GM10248 (cell line): ENCODE results near the gene RRP1B.
A peak's percentile ranks its signal among the peaks of the same experiment; 100 is the strongest.
"Not testable (repeated sequence)": the region's sequence is repeated elsewhere in the genome, so short reads cannot be mapped to it uniquely, and the experiment has no call there.

Experiments used
- CTCF ChIA-PET: fragments of 300-600 bp; sonication (Branson Sonifier 250); formaldehyde crosslinking; extraction: SDS; loops from one replicate; lab custom pipeline; 2021; ENCODE audit warnings: antibody characterized with exemption; lab: Yijun Ruan, JAX
- POLR2A ChIA-PET: fragments of 350-650 bp; sonication (Branson Sonifier 250); formaldehyde crosslinking; extraction: SDS; loops from one replicate; lab custom pipeline; 2020; ENCODE audit warnings: antibody characterized with exemption; lab: Yijun Ruan, JAX
- DNase-seq: peaks from one replicate; pipeline ENCODE4 v3.0.0; 2012; ENCODE audit errors: extremely low spot score
- TF ChIP-seq, protein P1 (sequence below): IDR thresholded peaks from 2 replicates; pipeline ENCODE4 v1.5.1; 2012; ENCODE audit warnings: mild to moderate bottlenecking, low read depth; ENCODE audit errors: extremely low read depth, missing control alignments, control extremely low read depth

Gene RRP1B, protein sequence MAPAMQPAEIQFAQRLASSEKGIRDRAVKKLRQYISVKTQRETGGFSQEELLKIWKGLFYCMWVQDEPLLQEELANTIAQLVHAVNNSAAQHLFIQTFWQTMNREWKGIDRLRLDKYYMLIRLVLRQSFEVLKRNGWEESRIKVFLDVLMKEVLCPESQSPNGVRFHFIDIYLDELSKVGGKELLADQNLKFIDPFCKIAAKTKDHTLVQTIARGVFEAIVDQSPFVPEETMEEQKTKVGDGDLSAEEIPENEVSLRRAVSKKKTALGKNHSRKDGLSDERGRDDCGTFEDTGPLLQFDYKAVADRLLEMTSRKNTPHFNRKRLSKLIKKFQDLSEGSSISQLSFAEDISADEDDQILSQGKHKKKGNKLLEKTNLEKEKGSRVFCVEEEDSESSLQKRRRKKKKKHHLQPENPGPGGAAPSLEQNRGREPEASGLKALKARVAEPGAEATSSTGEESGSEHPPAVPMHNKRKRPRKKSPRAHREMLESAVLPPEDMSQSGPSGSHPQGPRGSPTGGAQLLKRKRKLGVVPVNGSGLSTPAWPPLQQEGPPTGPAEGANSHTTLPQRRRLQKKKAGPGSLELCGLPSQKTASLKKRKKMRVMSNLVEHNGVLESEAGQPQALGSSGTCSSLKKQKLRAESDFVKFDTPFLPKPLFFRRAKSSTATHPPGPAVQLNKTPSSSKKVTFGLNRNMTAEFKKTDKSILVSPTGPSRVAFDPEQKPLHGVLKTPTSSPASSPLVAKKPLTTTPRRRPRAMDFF

DNA sequence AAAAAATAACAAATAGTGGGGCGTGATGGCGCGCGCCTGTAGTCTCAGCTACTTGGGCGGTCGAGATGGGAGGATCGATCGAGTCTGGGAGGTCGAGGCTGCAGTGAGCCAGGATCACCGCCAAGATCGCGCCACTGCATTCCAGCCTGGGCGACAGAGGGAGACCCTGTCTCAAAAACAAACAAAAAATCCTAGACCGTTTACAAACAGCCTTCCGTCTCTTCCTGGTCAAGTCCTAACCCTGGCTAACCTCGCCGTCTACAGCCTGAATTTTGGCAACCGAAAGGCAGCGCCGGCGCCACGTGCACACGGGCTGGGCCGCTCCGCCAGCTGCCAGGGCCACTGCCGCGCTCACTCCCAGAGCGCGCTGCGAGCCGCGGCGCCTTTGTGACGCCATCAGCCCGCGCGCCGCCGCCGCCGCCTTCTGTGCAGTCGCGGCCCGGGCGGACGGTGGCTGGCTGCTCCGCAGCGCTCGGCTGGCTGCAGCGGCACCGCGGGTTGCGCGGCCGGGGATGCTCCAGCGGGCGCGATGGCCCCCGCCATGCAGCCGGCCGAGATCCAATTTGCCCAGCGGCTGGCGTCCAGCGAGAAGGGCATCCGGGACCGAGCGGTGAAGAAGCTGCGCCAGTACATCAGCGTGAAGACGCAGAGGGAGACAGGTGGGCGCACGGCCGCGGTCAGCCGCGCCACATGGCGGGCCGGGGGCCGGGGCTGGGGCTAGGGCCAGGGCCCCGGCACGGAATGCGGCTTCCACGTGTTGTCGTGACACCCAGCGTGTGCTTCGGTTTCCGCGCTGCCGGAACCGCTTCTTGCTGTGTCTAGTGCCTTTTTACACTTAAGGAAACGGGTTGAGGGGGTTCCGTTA, at the start of gene RRP1B, which contains the start of gene HSF2BP:
Gene RRP1B (plus strand): TSS at position 425 of the 865 bp plus-strand sequence. CDS start 105 bp downstream, at position 530.
Gene HSF2BP (minus strand): TSS at position 353 of the 865 bp plus-strand sequence. CDS start 1,392 bp downstream, outside the sequence.
- POLR2A ChIA-PET = interaction anchor here (1.6 kb wide), 1 partner anchor 69 kb away, joined by 3 read pairs; no protein-coding TSS in a partner anchor
- CTCF ChIA-PET = interaction anchor here (1.3 to 4.4 kb wide), 2 partner anchors 13 to 130 kb away, joined by 4 to 18 read pairs; no protein-coding TSS in a partner anchor
- peak; percentile 95 for DNase-seq
- TF ChIP-seq, protein P1, sequence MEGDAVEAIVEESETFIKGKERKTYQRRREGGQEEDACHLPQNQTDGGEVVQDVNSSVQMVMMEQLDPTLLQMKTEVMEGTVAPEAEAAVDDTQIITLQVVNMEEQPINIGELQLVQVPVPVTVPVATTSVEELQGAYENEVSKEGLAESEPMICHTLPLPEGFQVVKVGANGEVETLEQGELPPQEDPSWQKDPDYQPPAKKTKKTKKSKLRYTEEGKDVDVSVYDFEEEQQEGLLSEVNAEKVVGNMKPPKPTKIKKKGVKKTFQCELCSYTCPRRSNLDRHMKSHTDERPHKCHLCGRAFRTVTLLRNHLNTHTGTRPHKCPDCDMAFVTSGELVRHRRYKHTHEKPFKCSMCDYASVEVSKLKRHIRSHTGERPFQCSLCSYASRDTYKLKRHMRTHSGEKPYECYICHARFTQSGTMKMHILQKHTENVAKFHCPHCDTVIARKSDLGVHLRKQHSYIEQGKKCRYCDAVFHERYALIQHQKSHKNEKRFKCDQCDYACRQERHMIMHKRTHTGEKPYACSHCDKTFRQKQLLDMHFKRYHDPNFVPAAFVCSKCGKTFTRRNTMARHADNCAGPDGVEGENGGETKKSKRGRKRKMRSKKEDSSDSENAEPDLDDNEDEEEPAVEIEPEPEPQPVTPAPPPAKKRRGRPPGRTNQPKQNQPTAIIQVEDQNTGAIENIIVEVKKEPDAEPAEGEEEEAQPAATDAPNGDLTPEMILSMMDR = no peak

DNA sequence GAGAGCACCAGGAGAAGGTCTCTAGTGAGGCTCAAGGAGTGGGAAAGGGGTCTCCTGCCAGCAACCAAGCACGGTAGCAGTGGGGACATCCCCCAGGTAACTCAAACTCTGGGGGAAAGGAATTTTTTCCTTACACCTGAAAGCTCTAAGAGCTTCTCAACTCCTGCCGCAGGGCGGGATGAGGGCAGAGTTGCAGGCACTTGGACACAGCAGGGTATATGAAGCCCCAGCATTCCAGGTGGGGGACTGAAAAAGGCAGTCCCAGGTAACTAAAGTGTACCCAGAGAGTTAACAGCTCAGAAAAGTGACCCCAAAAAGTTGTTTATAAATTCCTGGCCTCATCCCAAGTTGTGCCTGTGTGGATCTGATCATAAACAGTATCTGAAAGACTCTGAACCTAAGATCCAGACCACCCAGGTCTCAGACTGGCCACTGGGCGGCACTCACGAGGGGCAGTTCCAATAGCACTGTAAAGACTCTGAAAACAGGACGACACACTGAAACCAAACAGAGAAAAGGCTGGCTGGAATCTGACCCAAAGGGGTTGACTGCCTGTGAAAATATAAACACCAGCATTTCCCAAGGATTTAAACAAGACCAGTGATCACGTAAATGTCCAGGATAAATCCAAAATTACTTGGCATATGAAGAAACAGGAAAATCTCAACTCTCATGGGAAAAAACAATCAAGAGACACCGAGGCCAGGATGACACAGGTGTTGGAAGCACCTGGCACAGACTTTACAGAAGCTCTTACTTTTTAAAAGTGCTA, 47.6 kb upstream of the RRP1B start:
- TF ChIP-seq, protein P1 = peak; percentile 83
- peak; percentile 66 for DNase-seq
- CTCF ChIA-PET = interaction anchor here (0.8 to 2.9 kb wide), 8 partner anchors 9 to 36 kb away, joined by 3 to 22 read pairs (median 4); no protein-coding TSS in a partner anchor
- POLR2A ChIA-PET = no interaction called here

DNA sequence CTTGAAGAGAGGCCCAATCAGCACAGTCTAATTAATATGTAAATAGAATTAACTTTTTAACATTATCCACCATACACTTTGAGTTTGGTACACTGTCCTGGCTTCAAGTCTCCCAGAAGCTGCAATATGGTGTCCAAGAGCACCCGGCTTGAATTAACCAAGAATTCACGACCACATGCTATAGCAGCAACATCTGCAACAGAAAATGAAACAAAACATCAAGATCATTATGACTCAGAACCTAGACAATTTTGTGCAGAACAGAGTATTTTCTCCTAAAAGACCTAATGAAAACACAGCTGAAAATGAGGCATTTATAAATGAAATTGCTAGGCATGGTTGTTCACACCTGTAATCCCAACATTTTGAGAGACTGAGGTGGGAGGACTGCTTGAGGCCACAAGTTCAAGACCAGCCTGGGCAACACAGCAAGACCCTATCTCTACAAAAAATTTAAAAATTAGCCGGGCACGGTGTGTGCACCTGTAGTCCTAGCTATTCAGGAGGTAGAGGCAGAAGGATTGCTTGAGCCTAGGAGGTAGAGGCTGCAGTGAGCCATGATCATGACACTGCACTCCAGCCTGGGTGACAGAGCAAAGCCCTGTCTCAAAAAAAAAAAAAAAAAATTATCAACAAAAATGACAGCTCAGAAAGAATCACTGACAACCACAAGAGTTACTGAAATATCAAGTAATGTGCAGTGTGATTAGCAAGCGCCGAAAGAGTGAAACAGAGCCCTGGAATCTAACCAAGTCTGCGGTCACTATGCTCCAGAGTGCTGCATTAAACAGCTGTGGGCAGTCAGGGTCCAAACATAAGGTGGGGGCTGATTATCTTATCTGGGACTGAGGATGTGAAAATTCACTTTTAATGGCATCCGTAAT, 45.4 kb upstream of the RRP1B start:
- peak; percentile 61 for DNase-seq
- CTCF ChIA-PET = interaction anchor here (0.9 to 1.3 kb wide), 3 partner anchors 15 to 42 kb away, joined by 3 to 4 read pairs (median 3); no protein-coding TSS in a partner anchor
- POLR2A ChIA-PET = no interaction called here
- TF ChIP-seq, protein P1 = no peak

DNA sequence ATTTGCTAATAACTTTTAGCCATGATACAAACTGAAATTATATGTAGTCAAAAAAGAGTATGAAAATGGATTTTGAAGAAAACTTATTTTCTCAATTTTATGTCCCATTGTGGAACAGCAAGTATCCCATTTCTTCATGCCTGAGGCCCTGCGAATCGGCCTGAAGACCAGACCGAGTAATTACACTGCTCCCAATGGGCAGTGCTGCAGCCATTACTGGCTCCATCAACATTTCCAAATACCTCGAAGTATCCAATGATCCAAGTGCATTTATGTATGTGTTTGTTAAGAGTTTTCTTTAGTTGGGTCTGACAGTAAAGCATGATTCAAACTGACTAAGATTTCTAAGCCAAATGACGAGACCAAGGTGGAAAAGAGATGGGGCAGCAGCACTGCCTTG, 44.5 kb upstream of the RRP1B start:
- TF ChIP-seq, protein P1 = no peak
- CTCF ChIA-PET = interaction anchor here (1.3 kb wide), 1 partner anchor 41 kb away, joined by 4 read pairs; no protein-coding TSS in a partner anchor
- no peak for DNase-seq
- POLR2A ChIA-PET = no interaction called here

DNA sequence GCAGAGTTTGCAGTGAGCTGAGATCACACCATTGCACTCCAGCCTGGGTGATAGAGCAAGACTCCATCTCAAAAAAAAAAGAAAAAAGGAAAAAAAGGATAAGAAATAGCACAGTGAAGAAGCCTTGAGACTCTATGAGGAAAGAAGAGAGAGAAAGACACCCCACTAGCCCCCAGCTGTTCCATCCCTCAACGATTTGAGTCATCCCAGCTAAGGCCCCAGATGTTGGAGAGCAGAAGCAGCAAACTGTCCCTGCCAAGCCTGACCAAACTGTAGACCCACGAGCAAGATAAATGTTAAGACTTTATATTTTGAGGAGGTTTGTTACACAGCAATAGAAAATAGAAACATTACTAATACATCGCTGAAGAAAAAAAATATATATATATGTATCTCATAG, 42.5 kb upstream of the RRP1B start:
- DNase-seq, CTCF ChIA-PET, POLR2A ChIA-PET: not testable (repeated sequence)
